Gastroesophageal sphincter (tissue), 4 donors: Measurements from ENCODE around the gene ITPR2. TPM values are rescaled to one million over a fixed set of nuclear protein-coding genes. Genes with fewer than 3 reads are reported as not detected.

Source experiments
- ATAC-seq: fragments of 150-250 bp; one replicate; pipeline ENCODE4 v1.9.1; 2016; ENCODE audit warnings: mild to moderate bottlenecking, moderate library complexity
- H3K27ac ChIP-seq, 4 donors: fragments of 200-600 bp; sonication (generic) in 3 of 4; 1 replicate in 3 of 4; 2 replicates in 1 of 4; pipeline ENCODE4 v1.5.1; 2016 to 2019
- H3K27me3 ChIP-seq: fragments of 200-600 bp; sonication (generic); one replicate; pipeline ENCODE4 v1.5.1; 2019
- H3K36me3 ChIP-seq, 2 donors: fragments of 200-600 bp; sonication (generic); one replicate each; pipeline ENCODE4 v1.5.1; 2019; ENCODE audit warnings: control low read depth in 1 of 2
- H3K4me1 ChIP-seq, 3 donors: fragments of 200-600 bp; sonication (generic); 1 replicate in 2 of 3; 2 replicates in 1 of 3; pipeline ENCODE4 v1.5.1; 2016 to 2019; ENCODE audit warnings: control low read depth in 2 of 3
- H3K4me3 ChIP-seq, 2 donors: fragments of 200-600 bp; sonication (generic); one replicate each; pipeline ENCODE4 v1.5.1; 2019; ENCODE audit warnings: mild to moderate bottlenecking in 1 of 2, moderate library complexity in 1 of 2
- H3K9me3 ChIP-seq, 3 donors: fragments of 200-600 bp; sonication (generic); one replicate each; pipeline ENCODE4 v1.5.1; 2017 to 2019; ENCODE audit warnings: control low read depth in 2 of 3
- CTCF ChIP-seq, 4 experiments: fragments of 200-600 bp in 2 of 4; fragments of 450-650 bp in 2 of 4; sonication (generic) in 1 of 4; IDR thresholded peaks; one replicate each; pipeline ENCODE4 v1.5.1; 2017 to 2019; ENCODE audit warnings: antibody characterized with exemption in 4 of 4, mild to moderate bottlenecking in 2 of 4, moderate library complexity in 2 of 4
- EP300 ChIP-seq: sonication (generic); formaldehyde crosslinking; IDR thresholded peaks from one replicate; pipeline ENCODE4 v1.6.1; 2017; ENCODE audit warnings: antibody characterized with exemption, mild to moderate bottlenecking
- POLR2A ChIP-seq, 2 donors: fragments of 450-650 bp; IDR thresholded peaks; one replicate each; pipeline ENCODE4 v1.6.1; 2017; ENCODE audit warnings: antibody characterized with exemption in 2 of 2, mild to moderate bottlenecking in 2 of 2, moderate library complexity in 1 of 2
- POLR2AphosphoS5 ChIP-seq: sonication (generic); formaldehyde crosslinking; IDR thresholded peaks from one replicate; pipeline ENCODE4 v1.6.1; 2017; ENCODE audit warnings: antibody characterized with exemption
- WGBS, 2 donors: methylation state at CpG; one replicate each; pipeline ENCODE4 v1.1.5; 2018; ENCODE audit warnings: low coverage in 1 of 2; 5-methylcytosine and 5-hydroxymethylcytosine counted together
- total RNA-seq, 4 donors: library from RNA; depleted of rRNA; stranded (reverse); fragments of >200 nt; gene quantifications; one replicate each; pipeline ENCODE4 v1.1.0, GENCODE V29; 2016

ITPR2 gene
- total RNA-seq, 4 donors from 2014 or later: 30.8 to 63.0 (median 44.4) TPM

DNA sequence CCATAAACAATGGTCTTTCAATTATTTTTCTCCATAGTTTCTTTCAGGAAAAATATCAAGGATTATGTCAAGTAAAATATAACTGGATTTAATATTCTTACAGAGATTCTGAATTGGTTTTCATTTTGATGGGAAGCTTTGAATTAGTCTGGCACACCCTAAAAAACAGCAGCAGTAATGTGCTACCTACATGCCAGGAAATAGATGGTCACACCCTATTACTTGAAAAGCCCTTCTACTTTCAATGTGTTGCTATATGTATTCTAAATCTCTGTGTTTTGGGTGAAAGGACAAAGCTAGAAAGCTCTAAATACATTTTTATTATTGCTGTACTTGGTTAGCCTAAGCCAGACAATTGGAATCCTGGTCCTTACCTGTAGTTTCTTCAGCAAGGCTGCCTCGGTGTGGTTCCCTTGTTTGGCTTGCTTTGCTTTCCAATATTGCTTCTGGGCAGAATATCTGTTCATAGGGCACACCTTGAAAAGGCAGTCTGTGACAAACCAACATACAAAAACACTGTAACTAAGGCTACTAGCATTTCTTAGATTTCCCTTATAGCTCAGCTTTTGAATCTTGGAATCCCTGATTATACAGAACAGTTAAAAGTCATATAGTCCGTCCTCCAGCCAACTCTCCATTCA, 107.6 kb downstream of the ITPR2 start:
- Histone ChIP-seq H3K4me1 (peaks cover 3 to 39% (median 7%) of the 10 kb centered on the region in 3 donors), H3K9me3 (no peaks in the 10 kb centered on the region), H3K36me3 (no peaks in the 10 kb centered on the region), H3K27ac (no peak overlapping the region), H3K4me3 (no peak overlapping the region), H3K27me3 (no peaks in the 10 kb centered on the region)
- 89 to 93% methylated on average over 2 of the region's 2 CpGs for WGBS, 2 donors
- no peak for TF ChIP-seq POLR2AphosphoS5
- TF ChIP-seq EP300: no peak
- no peak for TF ChIP-seq CTCF (IDR thresholded peaks at IDR 0.05)
- TF ChIP-seq POLR2A (IDR thresholded peaks at IDR 0.05): no peak
- no peak for ATAC-seq

DNA sequence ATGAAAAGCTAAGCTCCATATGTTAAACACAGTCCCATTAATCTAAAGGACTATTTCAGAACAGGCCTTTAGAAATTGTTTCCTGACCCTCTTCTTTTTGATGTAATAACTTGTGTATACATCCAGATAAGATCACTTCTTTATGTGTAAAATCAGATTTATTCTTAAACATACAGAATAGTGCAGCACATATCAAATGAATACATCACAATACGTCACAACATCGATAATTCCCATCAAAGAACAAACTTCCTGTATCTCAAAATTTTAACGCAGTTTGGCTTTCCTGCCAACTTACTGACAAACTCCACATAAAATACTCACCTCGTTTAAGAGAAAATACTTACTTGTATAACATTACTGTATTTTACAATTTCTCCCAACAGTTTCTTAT, 108.7 kb downstream of the ITPR2 start:
- no peak for TF ChIP-seq EP300
- TF ChIP-seq POLR2AphosphoS5: no peak
- TF ChIP-seq POLR2A (IDR thresholded peaks at IDR 0.05): no peak
- TF ChIP-seq CTCF (IDR thresholded peaks at IDR 0.05): no peak
- 40 to 44% methylated on average over 4 of the region's 4 CpGs for WGBS, 2 donors

DNA sequence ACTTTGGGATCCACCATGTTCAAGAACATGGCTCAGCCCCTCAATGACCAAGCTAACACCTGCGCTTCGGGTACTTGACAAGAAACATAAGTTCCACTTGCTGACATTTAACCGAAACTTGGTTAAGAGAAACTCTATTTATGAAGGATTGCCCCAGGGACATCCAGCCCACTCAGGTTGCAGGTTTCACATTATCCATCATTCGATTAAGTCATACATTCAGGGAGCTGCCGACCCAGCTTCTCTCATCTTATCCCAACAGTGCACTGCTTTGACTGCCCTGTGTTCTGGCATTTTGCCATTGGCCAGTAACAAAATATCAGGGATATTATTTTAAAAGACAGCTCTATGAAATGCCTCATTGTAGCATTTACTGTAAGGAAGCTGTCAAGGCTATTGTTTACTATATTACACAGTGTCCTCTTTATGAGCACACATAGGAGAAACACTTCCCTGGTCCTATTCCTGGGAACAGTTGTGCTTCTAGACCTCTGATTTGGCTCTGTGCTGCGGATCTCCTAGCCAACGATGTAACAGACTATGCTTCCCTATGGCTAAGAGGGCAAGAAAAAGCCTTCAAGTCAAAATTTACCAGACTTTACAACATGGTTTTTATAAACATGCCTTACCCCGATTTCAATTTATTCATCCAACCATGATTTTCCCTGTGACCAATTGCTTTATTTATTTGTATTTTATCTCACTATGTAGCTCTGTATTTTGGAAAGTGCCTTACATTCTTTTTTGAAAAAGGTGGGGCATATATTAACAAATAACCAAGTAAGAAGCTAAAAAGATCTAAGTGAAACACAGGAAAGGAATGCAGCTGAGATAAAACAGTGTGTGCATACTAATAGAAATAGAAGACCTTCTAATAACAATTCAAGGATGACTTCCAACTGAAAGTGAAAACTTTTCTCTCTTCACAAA, 109.3 kb downstream of the ITPR2 start:
- H3K27ac ChIP-seq: peak overlapping the region; percentile 47 to 60 (median 50)
- no peak overlapping the region for H3K4me3 ChIP-seq
- H3K27me3 ChIP-seq: no peaks in the 10 kb centered on the region
- H3K4me1 ChIP-seq: peaks cover 3 to 39% (median 7%) of the 10 kb centered on the region in 3 donors
- no peak for TF ChIP-seq CTCF (IDR thresholded peaks at IDR 0.05)
- no peak for TF ChIP-seq EP300
- no peak for TF ChIP-seq POLR2A (IDR thresholded peaks at IDR 0.05)
- peak; percentile 16 for TF ChIP-seq POLR2AphosphoS5
- H3K36me3 ChIP-seq: no peaks in the 10 kb centered on the region
- ATAC-seq: peak; percentile 48
- 27 to 57% methylated on average over 4 to 8 of the region's 8 CpGs for WGBS, 2 donors
- H3K9me3 ChIP-seq: no peaks in the 10 kb centered on the region

More for the DNA sequence above, 108.7 kb downstream of the ITPR2 start:
- no peak overlapping the region for H3K4me3 ChIP-seq
- no peak for ATAC-seq
- no peaks in the 10 kb centered on the region for H3K27me3 ChIP-seq
- peak overlapping the region in 2 of 4 donors; percentile 51 to 60 for H3K27ac ChIP-seq
- H3K36me3 ChIP-seq: no peaks in the 10 kb centered on the region
- H3K9me3 ChIP-seq: no peaks in the 10 kb centered on the region
- peaks cover 3 to 39% (median 7%) of the 10 kb centered on the region in 3 donors for H3K4me1 ChIP-seq

- ATAC-seq: no peak
- TF ChIP-seq POLR2AphosphoS5: no peak
- no peak overlapping the region for H3K4me3 ChIP-seq
- no peaks in the 10 kb centered on the region for H3K9me3 ChIP-seq
- no peaks in the 10 kb centered on the region for H3K36me3 ChIP-seq
- 11 to 40% methylated on average over 1 to 2 of the region's 2 CpGs for WGBS, 2 donors
- H3K27ac ChIP-seq: no peak overlapping the region
- peaks cover 3 to 29% (median 7%) of the 10 kb centered on the region in 3 donors for H3K4me1 ChIP-seq
- H3K27me3 ChIP-seq: no peaks in the 10 kb centered on the region
Measured at GRCh38 chr12:26721800-26722199, 111.2 kb downstream of the ITPR2 start.

DNA sequence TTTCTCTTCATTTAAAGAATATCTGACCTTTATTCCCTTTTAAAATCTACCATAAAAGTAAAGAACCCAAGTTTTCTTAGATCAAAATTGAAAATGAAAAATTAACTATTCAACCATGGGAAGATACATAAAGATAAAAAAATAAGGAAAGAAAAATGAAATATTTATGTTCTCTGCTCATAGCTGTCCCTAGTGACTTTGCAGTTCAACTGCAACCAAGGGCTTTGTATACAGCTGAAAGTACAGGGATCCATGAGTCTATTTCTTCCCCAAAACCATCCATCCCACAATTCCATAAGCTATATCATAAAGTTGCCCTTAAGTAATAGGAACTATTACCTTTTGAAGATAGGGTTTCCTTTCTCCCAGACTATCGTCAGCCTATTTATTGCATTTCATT, 113.1 kb downstream of the ITPR2 start:
- WGBS, 2 donors: 95 to 100% methylated on average over 1 of the region's 1 CpG
- no peak for ATAC-seq

More for the DNA sequence above, 113.1 kb downstream of the ITPR2 start:
- no peak overlapping the region for H3K27ac ChIP-seq
- no peaks in the 10 kb centered on the region for H3K9me3 ChIP-seq
- peaks cover 0 to 12% of the 10 kb centered on the region in 2 donors for H3K36me3 ChIP-seq
- H3K27me3 ChIP-seq: no peaks in the 10 kb centered on the region
- no peak overlapping the region for H3K4me3 ChIP-seq
- TF ChIP-seq EP300 (no peak), CTCF (IDR thresholded peaks at IDR 0.05) (no peak), POLR2A (IDR thresholded peaks at IDR 0.05) (no peak), POLR2AphosphoS5 (no peak)
- H3K4me1 ChIP-seq: peaks cover 3 to 25% (median 7%) of the 10 kb centered on the region in 3 donors
